ENCODE results near the gene KRT33B.
"Not testable (repeated sequence)": the region's sequence is repeated elsewhere in the genome, so short reads cannot be mapped to it uniquely, and the experiment has no call there.

KRT33B gene

DNA sequence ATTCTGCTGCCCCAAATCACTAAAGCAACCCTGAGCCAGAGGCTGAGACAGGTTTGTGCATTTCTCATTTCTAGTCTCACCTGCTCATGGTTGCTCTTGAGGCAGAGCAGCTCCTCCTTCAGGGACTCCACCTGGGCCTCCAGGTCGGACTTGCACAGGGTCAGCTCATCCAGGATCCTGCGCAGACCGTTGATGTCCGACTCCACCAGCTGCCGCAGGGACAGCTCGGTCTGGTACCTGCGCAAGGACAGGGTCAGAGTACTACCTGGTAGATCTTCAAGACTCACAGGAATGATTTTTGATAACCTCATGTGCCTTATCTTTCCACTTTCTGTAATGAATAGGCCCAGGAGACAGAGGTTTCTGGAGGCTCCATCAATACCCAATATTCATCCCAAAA, 26.7 kb upstream of the KRT33B start:
- Histone ChIP-seq H3K27me3 (ENCODE audit: control insufficient read depth in 1 of 2, insufficient read depth in 1 of 2, low read length in 2 of 2) (peaks cover 0 to 35% of the 10 kb centered on the region in 2 experiments), H3K4me3 (ENCODE audit: insufficient read depth in 1 of 2, low read depth in 1 of 2, low read length in 2 of 2) (no peak overlapping the region), H3K4me1 (ENCODE audit: control insufficient read depth, insufficient read depth, low read depth, low read length) (peaks cover 4% of the 10 kb centered on the region), H2BK12ac (ENCODE audit: low read length in 2 of 2) (no peak overlapping the region), H3K4ac (ENCODE audit: low read depth in 1 of 2, low read length in 2 of 2) (no peak overlapping the region), H3K4me2 (ENCODE audit: low read length, poor library complexity, severe bottlenecking) (no peak overlapping the region), H3K18ac (ENCODE audit: low read depth in 1 of 2, low read length in 2 of 2) (no peak overlapping the region), H2AFZ (ENCODE audit: low read depth, low read length) (no peak overlapping the region), H2BK120ac (ENCODE audit: low read depth, low read length) (no peak overlapping the region), H3K79me1 (replicated peaks; ENCODE audit: low read length, poor library complexity, severe bottlenecking) (no peaks in the 10 kb centered on the region), H3K14ac (ENCODE audit: low read length in 2 of 2) (no peak overlapping the region), H3K27ac (ENCODE audit: low read length, poor library complexity, severe bottlenecking) (no peak overlapping the region), H4K91ac (ENCODE audit: low read length) (no peak overlapping the region), H2AK5ac (ENCODE audit: low read length, severe bottlenecking) (no peak overlapping the region), H4K8ac (ENCODE audit: low read length) (no peak overlapping the region), H2BK15ac (ENCODE audit: low read depth, poor library complexity, severe bottlenecking) (no peak overlapping the region), H2BK5ac (ENCODE audit: low read depth, low read length, poor library complexity, severe bottlenecking) (no peak overlapping the region), H3K9ac (ENCODE audit: low read length) (no peak overlapping the region), H3K9me3 (ENCODE audit: control insufficient read depth, low read length) (no peaks in the 10 kb centered on the region), H3K36me3 (ENCODE audit: control insufficient read depth in 1 of 2, insufficient read depth in 2 of 2, low read depth in 1 of 2, low read length in 2 of 2) (no peaks in the 10 kb centered on the region), H3K23ac (ENCODE audit: low read length in 2 of 2) (no peak overlapping the region)
- DNase-seq, result no peak
- WGBS, result 93% methylated on average over 7 of the region's 7 CpGs

DNA sequence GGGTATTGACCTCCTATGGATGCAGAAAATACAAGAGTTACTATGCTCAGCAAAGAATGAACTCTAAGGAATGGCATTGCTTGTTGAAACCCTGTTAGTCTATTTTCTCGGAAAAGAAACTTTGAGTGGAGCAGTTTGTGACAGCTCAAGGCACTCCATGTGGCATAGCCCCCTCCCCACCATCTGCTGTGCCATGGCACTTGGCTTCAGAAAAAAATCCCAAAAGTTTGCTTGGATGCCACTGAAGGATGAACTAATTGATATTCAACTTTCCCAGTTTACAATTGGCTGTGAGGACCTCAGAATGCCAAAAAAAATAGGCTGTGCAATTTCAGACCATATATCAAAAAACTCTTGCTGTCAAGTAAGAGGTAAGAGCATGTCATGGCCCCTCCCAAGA, 26.0 kb upstream of the KRT33B start:
- H2BK120ac ChIP-seq (ENCODE audit: low read depth, low read length), result no peak overlapping the region
- no peaks in the 10 kb centered on the region for H3K36me3 ChIP-seq (ENCODE audit: control insufficient read depth in 1 of 2, insufficient read depth in 2 of 2, low read depth in 1 of 2, low read length in 2 of 2)
- no peak overlapping the region for H3K14ac ChIP-seq (ENCODE audit: low read length in 2 of 2)
- H2AK5ac ChIP-seq (ENCODE audit: low read length, severe bottlenecking), result no peak overlapping the region
- H4K8ac ChIP-seq (ENCODE audit: low read length), result no peak overlapping the region
- no peak for DNase-seq
- H3K4me2 ChIP-seq (ENCODE audit: low read length, poor library complexity, severe bottlenecking), result no peak overlapping the region
- no peak overlapping the region for H3K4me3 ChIP-seq (ENCODE audit: insufficient read depth in 1 of 2, low read depth in 1 of 2, low read length in 2 of 2)
- peaks cover 0 to 29% of the 10 kb centered on the region in 2 experiments for H3K27me3 ChIP-seq (ENCODE audit: control insufficient read depth in 1 of 2, insufficient read depth in 1 of 2, low read length in 2 of 2)
- no peak overlapping the region for H3K23ac ChIP-seq (ENCODE audit: low read length in 2 of 2)
- peaks cover 4% of the 10 kb centered on the region for H3K4me1 ChIP-seq (ENCODE audit: control insufficient read depth, insufficient read depth, low read depth, low read length)
- no peak overlapping the region for H3K18ac ChIP-seq (ENCODE audit: low read depth in 1 of 2, low read length in 2 of 2)
- no peak overlapping the region for H2AFZ ChIP-seq (ENCODE audit: low read depth, low read length)
- H2BK12ac ChIP-seq (ENCODE audit: low read length in 2 of 2), result no peak overlapping the region
- WGBS, result 87% methylated on average over 1 of the region's 1 CpG
- H2BK15ac ChIP-seq (ENCODE audit: low read depth, poor library complexity, severe bottlenecking), result no peak overlapping the region
- H3K9me3 ChIP-seq (ENCODE audit: control insufficient read depth, low read length), result no peaks in the 10 kb centered on the region
- H2BK5ac ChIP-seq (ENCODE audit: low read depth, low read length, poor library complexity, severe bottlenecking), result no peak overlapping the region
- H3K79me1 ChIP-seq (replicated peaks; ENCODE audit: low read length, poor library complexity, severe bottlenecking), result no peaks in the 10 kb centered on the region
- no peak overlapping the region for H3K4ac ChIP-seq (ENCODE audit: low read depth in 1 of 2, low read length in 2 of 2)
- H3K27ac ChIP-seq (ENCODE audit: low read length, poor library complexity, severe bottlenecking), result no peak overlapping the region
- no peak overlapping the region for H3K9ac ChIP-seq (ENCODE audit: low read length)
- H4K91ac ChIP-seq (ENCODE audit: low read length), result no peak overlapping the region

DNA sequence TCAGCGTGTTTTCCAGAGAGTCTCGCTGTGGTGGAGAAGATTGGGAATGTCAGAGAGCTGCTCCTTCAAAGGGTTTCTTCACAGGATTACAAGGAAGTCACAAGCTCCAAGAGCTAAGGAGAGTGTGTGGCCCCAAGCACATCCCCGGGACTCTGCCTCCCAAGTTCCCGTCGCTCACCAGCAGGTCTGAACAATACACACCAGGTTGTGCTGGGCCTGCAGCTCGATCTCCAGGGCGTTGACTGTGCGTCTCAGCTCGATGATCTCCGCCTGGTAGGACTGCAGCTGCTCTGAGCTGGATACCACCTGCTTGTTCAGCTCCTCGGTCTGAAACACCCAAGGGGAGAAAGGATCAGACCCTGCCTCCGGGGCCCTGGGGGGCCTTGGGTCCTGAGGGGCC, 25.4 kb upstream of the KRT33B start:
- DNase-seq; H3K36me3 ChIP-seq (ENCODE audit: control insufficient read depth in 1 of 2, insufficient read depth in 2 of 2, low read depth in 1 of 2, low read length in 2 of 2); H3K4me2 ChIP-seq (ENCODE audit: low read length, poor library complexity, severe bottlenecking); H2BK15ac ChIP-seq (ENCODE audit: low read depth, poor library complexity, severe bottlenecking); H3K4me1 ChIP-seq (ENCODE audit: control insufficient read depth, insufficient read depth, low read depth, low read length); H3K4me3 ChIP-seq (ENCODE audit: insufficient read depth in 1 of 2, low read depth in 1 of 2, low read length in 2 of 2); H3K23ac ChIP-seq (ENCODE audit: low read length in 2 of 2); H4K91ac ChIP-seq (ENCODE audit: low read length); H2BK12ac ChIP-seq (ENCODE audit: low read length in 2 of 2); H3K18ac ChIP-seq (ENCODE audit: low read depth in 1 of 2, low read length in 2 of 2); H2AK5ac ChIP-seq (ENCODE audit: low read length, severe bottlenecking); H3K27ac ChIP-seq (ENCODE audit: low read length, poor library complexity, severe bottlenecking); H3K9me3 ChIP-seq (ENCODE audit: control insufficient read depth, low read length); H2AFZ ChIP-seq (ENCODE audit: low read depth, low read length); H4K8ac ChIP-seq (ENCODE audit: low read length); H2BK120ac ChIP-seq (ENCODE audit: low read depth, low read length); H2BK5ac ChIP-seq (ENCODE audit: low read depth, low read length, poor library complexity, severe bottlenecking); H3K4ac ChIP-seq (ENCODE audit: low read depth in 1 of 2, low read length in 2 of 2); H3K14ac ChIP-seq (ENCODE audit: low read length in 2 of 2); H3K9ac ChIP-seq (ENCODE audit: low read length); H3K79me1 ChIP-seq (replicated peaks; ENCODE audit: low read length, poor library complexity, severe bottlenecking): not testable (repeated sequence)
- 94% methylated on average over 11 of the region's 12 CpGs for WGBS
- H3K27me3 ChIP-seq (ENCODE audit: control insufficient read depth in 1 of 2, insufficient read depth in 1 of 2, low read length in 2 of 2), result peaks cover 0 to 27% of the 10 kb centered on the region in 2 experiments

DNA sequence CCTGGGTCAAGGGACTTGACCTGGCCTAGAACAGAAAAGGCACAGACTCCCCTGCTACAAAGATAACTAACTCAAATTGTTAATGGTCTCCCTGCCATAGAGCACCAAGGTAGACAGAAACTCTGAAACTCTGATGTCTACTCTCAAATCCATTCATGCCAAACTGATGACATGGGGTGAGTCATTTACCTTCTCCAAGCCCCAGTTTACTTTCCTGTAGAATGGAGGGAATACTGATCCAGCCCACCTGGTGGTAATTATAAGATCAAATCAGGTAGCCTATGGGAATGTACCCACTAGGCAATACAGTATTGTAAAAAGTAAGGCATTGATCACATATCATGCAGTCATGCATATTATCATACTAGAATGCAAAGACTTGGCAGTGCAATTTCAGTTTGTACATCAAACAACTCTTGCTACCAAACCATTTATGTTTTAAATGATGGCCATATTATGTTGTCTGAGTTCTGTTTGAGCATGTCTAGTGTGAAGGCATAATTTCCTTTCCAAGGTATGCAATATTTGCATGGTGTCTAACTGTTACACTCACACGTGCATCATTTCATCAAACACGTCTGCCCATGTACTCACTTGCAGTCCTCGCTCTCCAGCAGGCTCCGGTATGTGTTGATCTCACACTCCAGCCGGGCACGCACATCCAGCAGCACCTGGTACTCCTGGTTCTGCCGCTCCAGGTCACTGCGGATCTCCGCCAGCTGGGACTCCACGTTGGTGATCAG, 24.8 kb upstream of the KRT33B start:
- H2AFZ ChIP-seq (ENCODE audit: low read depth, low read length), result no peak overlapping the region
- no peak overlapping the region for H3K18ac ChIP-seq (ENCODE audit: low read depth in 1 of 2, low read length in 2 of 2)
- H3K4ac ChIP-seq (ENCODE audit: low read depth in 1 of 2, low read length in 2 of 2), result no peak overlapping the region
- no peak overlapping the region for H3K23ac ChIP-seq (ENCODE audit: low read length in 2 of 2)
- H3K14ac ChIP-seq (ENCODE audit: low read length in 2 of 2), result no peak overlapping the region
- DNase-seq, result no peak
- H3K9ac ChIP-seq (ENCODE audit: low read length), result no peak overlapping the region
- no peak overlapping the region for H2BK5ac ChIP-seq (ENCODE audit: low read depth, low read length, poor library complexity, severe bottlenecking)
- 94% methylated on average over 10 of the region's 10 CpGs for WGBS
- no peak overlapping the region for H3K4me2 ChIP-seq (ENCODE audit: low read length, poor library complexity, severe bottlenecking)
- no peaks in the 10 kb centered on the region for H3K36me3 ChIP-seq (ENCODE audit: control insufficient read depth in 1 of 2, insufficient read depth in 2 of 2, low read depth in 1 of 2, low read length in 2 of 2)
- H3K27me3 ChIP-seq (ENCODE audit: control insufficient read depth in 1 of 2, insufficient read depth in 1 of 2, low read length in 2 of 2), result peaks cover 0 to 23% of the 10 kb centered on the region in 2 experiments
- H3K27ac ChIP-seq (ENCODE audit: low read length, poor library complexity, severe bottlenecking), result no peak overlapping the region
- H3K4me1 ChIP-seq (ENCODE audit: control insufficient read depth, insufficient read depth, low read depth, low read length), result peaks cover 4% of the 10 kb centered on the region
- no peak overlapping the region for H2BK120ac ChIP-seq (ENCODE audit: low read depth, low read length)
- no peak overlapping the region for H3K4me3 ChIP-seq (ENCODE audit: insufficient read depth in 1 of 2, low read depth in 1 of 2, low read length in 2 of 2)
- H2BK12ac ChIP-seq (ENCODE audit: low read length in 2 of 2), result no peak overlapping the region
- H2BK15ac ChIP-seq (ENCODE audit: low read depth, poor library complexity, severe bottlenecking), result no peak overlapping the region
- no peak overlapping the region for H4K8ac ChIP-seq (ENCODE audit: low read length)
- H3K9me3 ChIP-seq (ENCODE audit: control insufficient read depth, low read length), result no peaks in the 10 kb centered on the region
- no peaks in the 10 kb centered on the region for H3K79me1 ChIP-seq (replicated peaks; ENCODE audit: low read length, poor library complexity, severe bottlenecking)
- H2AK5ac ChIP-seq (ENCODE audit: low read length, severe bottlenecking), result no peak overlapping the region
- H4K91ac ChIP-seq (ENCODE audit: low read length), result no peak overlapping the region

Measured in mesenchymal stem cell (in vitro differentiated cells and primary cell).